Mammary epithelial cell (primary cell): ENCODE data around the gene BTBD6.

Source experiments
- CTCF ChIP-seq, 2 donors: IDR thresholded peaks in 1 of 2; conservative IDR thresholded peaks in 1 of 2; 2 replicates each; pipeline ENCODE4 v1.5.1; 2011 to 2012; ENCODE audit warnings: inconsistent platforms in 2 of 2, low read length in 2 of 2, mild to moderate bottlenecking in 2 of 2, control low read depth in 1 of 2, low read depth in 1 of 2; ENCODE audit not compliant: insufficient read depth in 1 of 2; ENCODE audit errors: extremely low read depth in 1 of 2
- EZH2 ChIP-seq: IDR thresholded peaks from 2 replicates; pipeline ENCODE4 v1.6.1; 2012; ENCODE audit warnings: low read length, inconsistent platforms, borderline replicate concordance

DNA sequence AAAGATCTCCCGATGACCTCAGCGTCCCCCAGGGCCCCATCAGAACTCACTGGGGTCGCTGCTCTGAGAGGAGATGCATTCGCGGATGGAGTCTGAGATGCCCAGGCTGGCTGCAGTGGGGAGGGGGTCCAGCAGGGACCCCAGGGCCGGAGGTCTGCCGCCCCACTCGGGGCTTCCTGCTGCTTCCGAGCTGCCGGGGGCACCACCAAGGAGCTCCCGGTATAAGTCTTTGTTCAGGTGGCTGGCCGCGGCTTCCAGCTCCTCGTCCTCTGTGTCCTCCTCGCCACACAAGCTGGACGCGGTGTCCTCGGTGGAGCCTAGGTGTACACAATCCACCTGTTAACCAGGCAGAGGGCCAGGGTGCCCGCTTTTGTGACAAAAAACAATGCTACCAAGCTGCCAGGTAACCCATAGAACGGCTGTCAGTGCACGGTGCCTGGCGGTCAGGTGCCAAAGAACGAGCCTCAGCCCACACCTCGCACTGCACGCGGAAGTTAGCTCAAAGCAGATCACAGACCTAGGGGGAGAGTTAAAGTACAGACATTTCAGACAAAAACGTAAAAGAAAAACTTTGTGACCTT lies 26.6 kb upstream of the BTBD6 start:
- TF ChIP-seq EZH2 (no peak), CTCF (conservative IDR thresholded peaks at IDR 0.05 in 1 of 2, IDR thresholded peaks at IDR 0.05 in 1 of 2; ENCODE audit: extremely low read depth in 1 of 2, insufficient read depth in 1 of 2, low read depth in 1 of 2, low read length in 2 of 2) (no peak)
